Caki2 (cell line): ENCODE measurements around the gene MDH1. TPM values are rescaled to one million over a fixed set of nuclear protein-coding genes. Genes with fewer than 3 reads are reported as not detected.
"Not testable (repeated sequence)": the region's sequence is repeated elsewhere in the genome, so short reads cannot be mapped to it uniquely, and the experiment has no call there.

Source experiments
- DNase-seq: peaks from one replicate; pipeline ENCODE4 v3.0.0-alpha.2; 2015; ENCODE audit warnings: low read depth
- in situ Hi-C: cut with HindIII; loops from 2 replicates; pipeline ENCODE4 v1.10.0; 2016; ENCODE audit warnings: low sequenced_read_pairs, low pct_unique_long_range_greater_than_20kb, mixed read lengths
- total RNA-seq: library from RNA; depleted of rRNA; stranded (reverse); fragments of >200 nt; shearing (Covaris generic); gene quantifications from 2 replicates; pipeline ENCODE4 v1.2.3, GENCODE V29; 2014; ENCODE audit warnings: low replicate concordance; rRNA removed

MDH1 gene
- 380 and 385 TPM in 2 replicates for total RNA-seq

DNA sequence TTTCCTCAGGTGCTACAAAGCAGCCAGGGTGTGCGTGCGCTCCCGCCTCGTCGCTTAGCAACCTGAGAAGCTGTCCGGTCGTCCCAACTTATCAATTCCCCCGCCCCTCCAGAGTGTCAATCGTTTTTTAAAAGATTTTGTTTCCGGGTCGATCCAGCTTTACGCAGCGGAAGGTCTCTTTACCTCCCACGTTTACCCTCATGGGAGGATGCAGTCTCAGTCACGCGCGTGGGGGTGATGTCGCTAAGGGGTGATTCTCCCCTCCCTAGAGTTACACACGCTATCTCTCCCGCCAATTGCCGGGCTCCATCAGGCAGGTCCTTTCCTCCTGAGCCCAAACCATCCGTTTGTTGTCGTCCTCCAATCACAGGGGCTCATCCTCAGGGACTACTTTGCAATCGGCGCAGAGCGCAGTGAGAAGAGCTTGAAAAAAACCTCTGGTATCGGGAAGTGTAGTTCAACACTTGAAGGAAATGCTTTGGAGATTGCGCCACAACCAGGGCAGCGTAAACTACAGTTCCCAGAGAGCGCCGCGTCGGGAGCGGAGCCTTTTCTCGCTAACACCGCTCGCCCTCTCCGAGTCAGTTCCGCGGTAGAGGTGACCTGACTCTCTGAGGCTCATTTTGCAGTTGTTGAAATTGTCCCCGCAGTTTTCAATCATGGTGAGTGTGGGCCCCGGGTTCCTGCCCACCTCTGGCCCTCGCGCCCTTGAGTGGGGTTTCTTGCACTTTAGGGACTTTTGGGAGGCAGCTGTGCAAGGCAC, at the start of gene MDH1, which contains the start of gene WDPCP:
Gene MDH1, plus strand, starts transcription at position 579 of the 763 bp plus-strand sequence. Its CDS starts 81 bp downstream, at position 660.
Gene WDPCP, minus strand, starts transcription at position 93 of the 763 bp plus-strand sequence. CDS start 206 bp downstream, outside the sequence.
- DNase-seq, result peak; percentile 100
- in situ Hi-C loops, result no loop called here

GRCh38 chr2:63539416-63540162, 49.2 kb upstream of the MDH1 start:
- in situ Hi-C loops, result no loop called here
- DNase-seq, result no peak

DNA sequence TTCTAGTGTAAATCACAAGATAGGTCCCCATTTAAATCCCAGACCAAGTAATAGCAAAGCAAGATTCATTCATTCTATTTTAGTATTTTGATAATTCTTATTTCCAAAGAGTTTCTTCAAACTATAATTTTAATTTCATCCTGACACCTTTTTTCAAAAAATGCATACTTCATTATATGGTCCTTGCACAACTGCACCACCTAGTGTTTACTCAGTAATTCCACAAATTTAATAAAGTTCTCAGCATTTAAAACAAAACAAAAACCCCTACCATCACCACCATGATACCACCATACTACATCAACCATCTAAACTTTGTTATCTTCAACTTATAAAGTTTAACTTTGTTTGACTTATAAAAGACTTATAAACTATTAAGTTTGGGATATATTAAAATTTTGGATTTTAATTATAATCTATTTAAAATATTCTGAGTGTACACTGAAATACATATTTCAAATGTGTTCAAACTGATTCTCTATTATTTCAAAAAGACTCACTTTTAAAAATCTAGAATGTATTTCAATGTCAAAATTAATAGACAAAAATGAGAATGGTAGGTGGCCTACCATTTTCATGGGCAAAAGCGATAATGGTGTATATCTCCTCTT, 44.6 kb upstream of the MDH1 start:
- in situ Hi-C loops, result no loop called here
- DNase-seq, result no peak

DNA sequence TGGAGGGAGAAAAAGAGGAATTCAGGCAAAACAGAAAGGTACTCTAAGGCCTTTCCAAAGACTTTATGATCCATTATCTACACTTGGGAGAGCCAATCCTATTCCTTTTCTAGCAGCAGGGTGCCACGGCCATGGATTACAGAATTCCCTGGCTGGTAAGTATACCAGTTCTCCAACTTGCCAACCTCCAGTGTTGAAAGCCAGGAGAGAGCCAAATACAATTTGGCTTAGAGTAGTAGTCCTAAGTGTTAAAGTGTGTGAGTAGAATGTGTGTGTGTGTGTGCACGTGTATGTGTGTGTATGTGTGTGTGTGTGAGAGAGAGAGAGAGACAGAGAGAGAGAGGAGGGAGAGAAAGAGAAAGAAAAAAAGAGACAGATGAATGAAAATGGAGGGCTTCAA, 43.7 kb upstream of the MDH1 start:
- no peak for DNase-seq

DNA sequence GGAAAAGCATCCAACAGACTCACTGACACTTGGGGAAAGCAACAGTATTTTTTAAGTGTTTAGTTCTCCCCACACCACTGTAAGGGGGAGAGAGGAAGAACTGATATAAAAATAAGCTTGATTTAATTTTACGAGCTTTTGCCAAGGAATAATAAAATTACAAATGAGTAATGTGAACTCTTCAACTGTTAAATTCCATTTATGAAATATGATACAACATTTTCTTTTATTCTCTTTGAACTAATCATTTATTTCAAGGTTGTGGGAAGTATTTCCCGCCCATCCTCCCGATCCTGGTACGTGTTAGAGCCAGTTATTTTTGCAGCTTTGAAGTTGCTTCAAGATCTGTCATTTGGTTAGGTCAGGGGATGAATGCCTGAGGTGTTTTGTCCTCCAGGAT, 35.7 kb upstream of the MDH1 start:
- in situ Hi-C loops, result no loop called here
- no peak for DNase-seq

More for the DNA sequence above, 43.7 kb upstream of the MDH1 start:
- in situ Hi-C loops, result no loop called here

DNA sequence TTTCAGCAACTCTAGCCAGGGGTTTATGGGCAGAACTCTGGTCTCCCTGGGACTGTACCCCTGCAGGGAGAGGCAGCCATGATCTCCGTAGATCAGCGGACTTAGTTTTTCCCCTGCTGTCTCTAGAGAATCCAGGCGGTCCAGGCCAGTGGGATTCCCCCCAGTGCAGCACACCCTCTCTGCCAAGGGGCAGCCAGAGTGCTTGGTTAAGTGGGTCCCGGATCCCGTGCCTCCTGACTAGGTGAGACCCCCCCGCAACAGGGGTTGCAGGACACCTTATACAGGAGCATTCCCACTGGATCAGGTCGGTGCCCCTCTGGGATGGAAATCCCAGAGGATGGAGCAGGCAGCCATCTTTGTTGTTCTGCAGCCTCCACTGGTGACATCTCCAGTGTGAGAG, 33.5 kb upstream of the MDH1 start:
- DNase-seq, result no peak
- in situ Hi-C loops, result no loop called here

GRCh38 chr2:63555931-63556330, 32.8 kb upstream of the MDH1 start:
- no peak for DNase-seq
- in situ Hi-C loops, result no loop called here

DNA sequence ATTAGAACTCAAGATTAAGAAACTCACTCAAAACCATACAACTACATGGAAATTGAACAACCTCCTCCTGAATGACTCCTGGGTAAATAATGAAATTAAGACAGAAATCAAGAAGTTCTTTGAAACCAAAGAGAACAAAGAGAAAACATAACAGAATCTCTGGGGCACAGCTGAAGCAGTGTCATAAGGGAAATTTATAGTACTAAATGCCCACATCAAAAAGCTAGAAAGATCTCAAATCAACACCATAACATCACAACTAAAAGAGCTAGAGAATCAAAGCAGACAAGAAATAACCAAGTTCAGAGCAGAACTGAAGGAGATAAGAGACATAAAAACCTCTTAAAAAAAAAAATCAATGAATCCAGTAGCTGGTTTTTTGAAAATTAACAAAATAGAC, 30.9 kb upstream of the MDH1 start:
- in situ Hi-C loops, DNase-seq: not testable (repeated sequence)

GRCh38 chr2:63558922-63559321, 29.8 kb upstream of the MDH1 start:
- DNase-seq, in situ Hi-C loops: not testable (repeated sequence)

GRCh38 chr2:63562751-63563150, 26.0 kb upstream of the MDH1 start:
- in situ Hi-C loops, result no loop called here
- DNase-seq, result no peak

DNA sequence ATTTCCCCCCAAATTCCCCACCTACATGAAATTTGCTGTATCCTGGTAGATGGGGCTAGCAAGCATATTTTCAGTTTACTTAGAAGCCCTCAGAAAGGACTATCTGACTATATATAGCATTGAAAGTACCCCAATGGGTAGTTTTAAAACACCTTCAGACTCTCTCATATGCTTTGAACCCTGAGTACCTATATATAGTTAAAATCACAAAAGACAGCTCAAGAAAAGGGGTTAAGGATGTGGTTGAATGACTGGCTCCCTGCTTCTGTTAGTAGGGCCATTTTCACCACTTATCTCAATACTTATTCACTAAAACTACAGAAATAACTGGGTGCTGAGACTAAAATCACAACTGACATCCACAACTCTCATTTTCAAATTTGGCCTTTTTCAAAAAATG, 19.0 kb upstream of the MDH1 start:
- in situ Hi-C loops, result no loop called here
- DNase-seq, result no peak

DNA sequence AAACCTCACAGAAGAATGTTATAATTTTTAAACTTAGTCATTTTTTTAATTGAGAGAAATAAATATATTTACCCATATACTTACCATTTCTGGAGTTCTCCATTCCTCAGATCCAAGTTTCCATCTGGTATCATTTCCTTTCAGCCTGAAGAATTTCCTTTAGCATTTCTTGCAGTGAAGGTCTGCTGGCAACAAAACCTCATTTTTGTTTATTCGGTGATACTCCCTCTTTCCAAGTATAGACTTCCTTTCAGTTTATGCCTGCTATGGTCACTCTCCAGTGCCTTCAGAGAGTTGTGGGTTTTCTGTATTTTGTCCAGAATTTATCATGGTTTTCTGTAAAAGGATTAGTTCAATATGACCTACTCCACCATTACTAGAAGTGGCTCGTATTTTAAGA, 17.5 kb upstream of the MDH1 start:
- in situ Hi-C loops, result no loop called here
- DNase-seq, result no peak

DNA sequence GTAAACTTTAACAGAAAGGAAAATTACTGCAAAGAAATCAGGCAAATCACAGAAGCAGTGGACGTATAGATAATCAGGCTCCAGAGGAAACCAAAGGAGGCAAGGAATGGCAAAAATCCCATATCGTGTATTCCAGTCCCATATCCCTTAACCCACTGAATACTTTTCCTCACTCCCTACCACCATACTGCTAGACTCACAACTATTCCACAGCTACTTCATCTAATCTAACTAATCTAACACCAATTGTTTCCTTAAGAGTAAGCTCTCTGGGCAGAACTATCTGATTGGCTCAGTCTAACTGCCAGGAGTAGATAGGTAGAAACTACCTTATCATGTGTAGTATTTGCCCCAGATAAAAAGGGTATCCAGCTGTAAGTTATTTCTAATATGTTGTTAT, 16.8 kb upstream of the MDH1 start:
- no peak for DNase-seq
- in situ Hi-C loops, result no loop called here

- in situ Hi-C loops, result not testable (repeated sequence)
- peak; percentile 33 for DNase-seq
These were observed 15.7 kb upstream of the MDH1 start for GRCh38 chr2:63573026-63573425.

DNA sequence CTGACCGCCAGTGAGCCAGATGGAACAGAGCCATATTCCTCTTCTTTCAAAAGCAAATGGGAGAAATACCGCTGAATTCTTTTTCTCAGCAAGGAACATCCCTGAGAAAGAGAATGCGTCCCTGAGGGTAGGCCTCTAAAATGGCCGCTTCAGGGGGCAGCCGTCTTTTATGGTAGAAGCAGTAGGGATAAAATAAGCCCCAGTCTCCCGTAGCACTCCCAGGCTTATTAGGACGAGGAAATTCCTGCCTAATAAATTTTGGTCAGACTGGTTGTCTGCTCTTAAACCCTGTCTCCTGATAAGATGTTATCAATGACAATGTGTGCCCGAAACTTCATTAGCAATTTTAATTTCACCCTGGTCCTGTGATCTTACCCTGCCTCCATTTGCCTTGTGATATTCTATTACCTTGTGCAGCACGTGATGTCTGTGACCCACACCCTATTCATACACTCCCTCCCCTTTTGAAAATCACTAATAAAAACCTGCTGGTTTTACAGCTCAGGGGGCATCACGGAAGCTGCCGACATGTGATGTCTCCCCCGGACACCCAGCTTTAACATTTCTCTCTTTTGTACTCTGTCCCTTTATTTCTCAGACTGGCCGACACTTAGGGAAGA, 14.9 kb upstream of the MDH1 start:
- DNase-seq, in situ Hi-C loops: not testable (repeated sequence)

- in situ Hi-C loops, result no loop called here
- no peak for DNase-seq
These were observed 12.2 kb upstream of the MDH1 start for GRCh38 chr2:63576546-63576945.

DNA sequence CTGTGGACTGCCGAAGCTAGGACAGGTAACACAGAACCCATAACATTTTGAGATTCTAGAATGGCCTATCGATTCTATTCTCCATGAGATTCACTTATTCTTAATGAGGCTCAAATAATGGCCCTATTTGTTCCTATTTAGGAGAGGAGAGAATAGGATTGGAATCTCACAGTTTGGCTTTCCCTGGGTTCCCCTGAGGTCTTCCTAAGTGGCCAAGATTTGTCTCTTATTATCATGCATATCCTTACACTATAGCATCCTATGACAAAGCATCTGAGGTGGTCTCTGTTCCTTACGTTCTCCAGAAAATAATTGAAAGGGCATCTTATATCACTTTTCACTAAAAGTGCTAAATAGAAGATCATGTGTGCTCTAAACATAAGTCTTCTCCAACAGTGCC, 10.0 kb upstream of the MDH1 start:
- in situ Hi-C loops, result no loop called here
- no peak for DNase-seq

- DNase-seq, result no peak
- in situ Hi-C loops, result no loop called here
These were observed 8.0 kb upstream of the MDH1 start for GRCh38 chr2:63580651-63581297.
